Endothelial cell of umbilical vein (primary cell): ENCODE data around the gene OCA2. TPM values are rescaled to one million over a fixed set of nuclear protein-coding genes. Genes with fewer than 3 reads are reported as not detected.

Source experiments
- BruUV-seq: library from RNA; stranded (reverse); fragments of 400-500 nt; replicated peaks from 2 replicates; lab custom pipeline; 2021; lab: Mats Ljungman, UMichigan
- CTCF ChIA-PET: fragments of 300-600, 350-600 bp; sonication (Branson Sonifier 250); formaldehyde crosslinking; loops from one replicate; lab custom pipeline; 2021; ENCODE audit warnings: antibody characterized with exemption, inconsistent platforms; lab: Charles Lee
- POLR2A ChIA-PET: fragments of 300-600, 350-600 bp; sonication (Branson Sonifier 250); formaldehyde crosslinking; loops from one replicate; lab custom pipeline; 2021; ENCODE audit warnings: antibody characterized with exemption, inconsistent platforms; lab: Charles Lee
- DNase-seq: peaks from one replicate; pipeline ENCODE4 v3.0.0-alpha.2; 2011; ENCODE audit warnings: low read depth, low spot score
- FAIRE-seq: peaks from 2 replicates; lab custom pipeline; 2011; peaks lifted over from hg19 to GRCh38; lab: Jason Lieb, UNC
- H2AFZ ChIP-seq: 2 replicates; pipeline ENCODE4 v1.6.0; 2012; ENCODE audit warnings: low read depth, low read length, control low read depth, inconsistent platforms
- H3K27ac ChIP-seq: 2 replicates; pipeline ENCODE4 v1.5.1; 2011; ENCODE audit warnings: low read depth, mild to moderate bottlenecking, control low read depth, low read length, moderate library complexity; ENCODE audit not compliant: insufficient read depth
- H3K27me3 ChIP-seq, 2 experiments: 2 replicates each; pipeline versions ENCODE4 v1.6.0 to v1.6.1; 2011; ENCODE audit warnings: low read length in 2 of 2, mixed read lengths in 1 of 2; ENCODE audit not compliant: control insufficient read depth in 2 of 2, insufficient read depth in 2 of 2
- H3K36me3 ChIP-seq, 2 experiments: 2 replicates in 1 of 2; 3 replicates in 1 of 2; pipeline ENCODE4 v1.5.1; 2011; ENCODE audit warnings: low read length in 2 of 2, mild to moderate bottlenecking in 1 of 2, moderate library complexity in 1 of 2; ENCODE audit not compliant: control insufficient read depth in 2 of 2, insufficient read depth in 2 of 2; ENCODE audit errors: extremely low read depth in 1 of 2
- H3K4me1 ChIP-seq: 3 replicates; pipeline ENCODE4 v1.5.1; 2011; ENCODE audit warnings: mild to moderate bottlenecking, low read length; ENCODE audit not compliant: control insufficient read depth, insufficient read depth; ENCODE audit errors: extremely low read depth
- H3K4me2 ChIP-seq: 2 replicates; pipeline ENCODE4 v1.6.1; 2011; ENCODE audit warnings: low read length, control low read depth, mixed read lengths; ENCODE audit not compliant: insufficient read depth
- H3K4me3 ChIP-seq, 3 experiments: fragments of 200-600 bp in 1 of 3; sonication (generic), shearing (Covaris generic) in 1 of 3; replicated peaks in 1 of 3; 2 replicates each; pipeline ENCODE4 v1.5.1; 2011 to 2016; ENCODE audit warnings: control low read depth in 3 of 3, low read length in 3 of 3, mild to moderate bottlenecking in 2 of 3, inconsistent platforms in 1 of 3, low read depth in 1 of 3, moderate library complexity in 1 of 3; ENCODE audit not compliant: insufficient read depth in 1 of 3
- H3K79me2 ChIP-seq: 2 replicates; pipeline ENCODE4 v1.6.0; 2012; ENCODE audit warnings: low read length, inconsistent platforms; ENCODE audit not compliant: control insufficient read depth, insufficient read depth
- H3K9ac ChIP-seq: replicated peaks from 2 replicates; pipeline ENCODE3; 2011; ENCODE audit warnings: low read length, control low read depth; ENCODE audit not compliant: insufficient read depth; ENCODE audit errors: extremely low read depth
- H3K9me1 ChIP-seq: replicated peaks from 3 replicates; pipeline ENCODE4 v1.6.0; 2011; ENCODE audit warnings: mild to moderate bottlenecking, low read length; ENCODE audit not compliant: control insufficient read depth, insufficient read depth; ENCODE audit errors: extremely low read depth
- H3K9me3 ChIP-seq: replicated peaks from 2 replicates; pipeline ENCODE4 v1.5.1; 2012; ENCODE audit warnings: low read length, inconsistent platforms; ENCODE audit not compliant: control insufficient read depth, insufficient read depth
- H4K20me1 ChIP-seq: replicated peaks from 2 replicates; pipeline ENCODE3; 2011; ENCODE audit warnings: mild to moderate bottlenecking, low read length; ENCODE audit not compliant: control insufficient read depth, insufficient read depth; ENCODE audit errors: extremely low read depth
- CTCF ChIP-seq, 2 donors: IDR thresholded peaks; 1 replicate in 1 of 2; 2 replicates in 1 of 2; pipeline ENCODE4 v1.5.1; 2011; ENCODE audit warnings: low read length in 2 of 2, mild to moderate bottlenecking in 2 of 2, moderate library complexity in 2 of 2, control low read depth in 1 of 2, inconsistent platforms in 1 of 2, low read depth in 1 of 2; ENCODE audit not compliant: insufficient read depth in 1 of 2; ENCODE audit errors: extremely low read depth in 1 of 2
- EZH2 ChIP-seq: IDR thresholded peaks from 2 replicates; pipeline ENCODE4 v1.6.1; 2012; ENCODE audit warnings: borderline replicate concordance, low read depth, mild to moderate bottlenecking, moderate library complexity, low read length, inconsistent platforms; ENCODE audit not compliant: severe bottlenecking
- FOS ChIP-seq: IDR thresholded peaks from 2 replicates; pipeline ENCODE4 v1.6.1; 2011; ENCODE audit warnings: mild to moderate bottlenecking, low read length, moderate library complexity, borderline replicate concordance; ENCODE audit not compliant: insufficient read depth
- GATA2 ChIP-seq: IDR thresholded peaks from 2 replicates; pipeline ENCODE4 v1.7.0; 2011; ENCODE audit warnings: low read depth, mild to moderate bottlenecking, moderate library complexity, mixed read lengths, low read length; ENCODE audit not compliant: insufficient read length, insufficient read depth
- JUN ChIP-seq: IDR thresholded peaks from 2 replicates; pipeline ENCODE4 v1.6.1; 2011; ENCODE audit warnings: borderline replicate concordance, low read depth; ENCODE audit not compliant: insufficient read length, insufficient read depth
- MAX ChIP-seq: IDR thresholded peaks from 2 replicates; pipeline ENCODE4 v1.6.1; 2011; ENCODE audit not compliant: insufficient read depth, insufficient read length
- MYC ChIP-seq: IDR thresholded peaks from one replicate; pipeline ENCODE4 v1.6.1; 2011; ENCODE audit warnings: mild to moderate bottlenecking, low read depth, low read length
- POLR2A ChIP-seq: IDR thresholded peaks from 2 replicates; pipeline ENCODE4 v1.6.1; 2012; ENCODE audit warnings: low read depth, mild to moderate bottlenecking, control low read depth, low read length
- POLR2AphosphoS5 ChIP-seq: IDR thresholded peaks from 2 replicates; pipeline ENCODE4 v1.6.1; 2012; ENCODE audit warnings: low read depth, mild to moderate bottlenecking, control low read depth, low read length, moderate library complexity; ENCODE audit not compliant: insufficient read depth
- dilution Hi-C: fragments of 300-500 bp; cut with MboI; formaldehyde crosslinking; loops from one replicate; pipeline ENCODE4 v1.15.0; 2019; ENCODE audit warnings: low sequenced_read_pairs; ENCODE audit not compliant: extremely low pct_ligation_motif_present
- intact Hi-C: fragments of 100-400 bp; cut with micrococcal nuclease; formaldehyde crosslinking; loops from one replicate; pipeline ENCODE4 v1.10.0; 2022
- polyA plus RNA-seq, 4 experiments: library from polyadenylated mRNA; depleted of rRNA in 3 of 4; stranded (reverse) in 3 of 4; unstranded in 1 of 4; fragments of >200 nt; gene quantifications; 2 replicates each; pipeline versions ENCODE4 v1.2.1 to v1.2.3, GENCODE V29; 2011 to 2012; ENCODE audit warnings: missing spikeins in 1 of 4
- total RNA-seq: library from RNA; stranded (reverse); gene quantifications from 2 replicates; pipeline ENCODE4 v1.2.3, GENCODE V29; 2021

Gene OCA2
- total and polyA plus RNA-seq, 2 donors (not counting 3 experiments of a cell fraction or from before 2014, with no cell fraction given), result not detected

- Histone ChIP-seq H3K27ac (no peak overlapping the region), H3K36me3 (no peaks in the 10 kb centered on the region), H3K79me2 (no peaks in the 10 kb centered on the region), H2AFZ (no peak overlapping the region), H3K9me3 (peaks cover 4% of the 10 kb centered on the region), H3K9ac (no peak overlapping the region), H3K27me3 (no peaks in the 10 kb centered on the region), H3K4me2 (no peak overlapping the region), H4K20me1 (no peaks in the 10 kb centered on the region), H3K4me3 (no peak overlapping the region), H3K4me1 (no peaks in the 10 kb centered on the region), H3K9me1 (no peaks in the 10 kb centered on the region)
- TF ChIP-seq POLR2A, result no peak
- TF ChIP-seq GATA2, result no peak
- no peak for TF ChIP-seq CTCF (IDR thresholded peaks at IDR 0.05; ENCODE audit: extremely low read depth in 1 of 2, insufficient read depth in 1 of 2, low read depth in 1 of 2, low read length in 2 of 2)
- TF ChIP-seq POLR2AphosphoS5, result no peak
- TF ChIP-seq FOS, result no peak
- no peak for TF ChIP-seq MAX
- no peak for TF ChIP-seq JUN
- no peak for TF ChIP-seq EZH2
- no peak for TF ChIP-seq MYC
- BruUV-seq, result no TSS peak
- no peak for FAIRE-seq
- intact Hi-C loops, result no loop called here
- ChIA-PET CTCF (no interaction called here), POLR2A (no interaction called here)
- dilution Hi-C loops, result no loop called here
- no peak for DNase-seq
Observed at GRCh38 chr15:27933562-27933961, 165.6 kb downstream of the OCA2 start.
